Muscle layer of duodenum (tissue), 2 donors: ENCODE results near the gene ACTMAP.
"Not testable (repeated sequence)": the region's sequence is repeated elsewhere in the genome, so short reads cannot be mapped to it uniquely, and the experiment has no call there.

Experiments used
- H3K27ac ChIP-seq: one replicate; pipeline ENCODE4 v1.7.0; 2013; ENCODE audit warnings: mild to moderate bottlenecking, low read length
- H3K27me3 ChIP-seq: one replicate; pipeline ENCODE4 v1.7.0; 2013; ENCODE audit warnings: low read depth, mild to moderate bottlenecking, control low read depth, low read length
- H3K36me3 ChIP-seq, 2 donors: one replicate each; pipeline ENCODE4 v1.7.0; 2013; ENCODE audit warnings: low read length in 2 of 2, control low read depth in 1 of 2, mild to moderate bottlenecking in 1 of 2; ENCODE audit not compliant: insufficient read depth in 2 of 2, control insufficient read depth in 1 of 2
- H3K4me1 ChIP-seq, 2 donors: one replicate each; pipeline ENCODE4 v1.7.0; 2013; ENCODE audit warnings: low read length in 2 of 2, mild to moderate bottlenecking in 2 of 2, control low read depth in 1 of 2, moderate library complexity in 1 of 2; ENCODE audit not compliant: insufficient read depth in 2 of 2, control insufficient read depth in 1 of 2
- H3K4me3 ChIP-seq, 2 donors: one replicate each; pipeline ENCODE4 v1.7.0; 2013; ENCODE audit warnings: low read length in 2 of 2, low read depth in 1 of 2, mild to moderate bottlenecking in 1 of 2
- H3K9me3 ChIP-seq, 2 donors: one replicate each; pipeline ENCODE4 v1.7.0; 2013; ENCODE audit warnings: low read length in 2 of 2, control low read depth in 1 of 2, mild to moderate bottlenecking in 1 of 2; ENCODE audit not compliant: control insufficient read depth in 1 of 2
- donor health status: healthy.

ACTMAP gene

GRCh38 chr19:40771101-40771862 is 21.0 kb upstream of the ACTMAP start:
- not testable (repeated sequence) for H3K27me3 ChIP-seq, H3K4me3 ChIP-seq, H3K9me3 ChIP-seq, H3K27ac ChIP-seq, H3K36me3 ChIP-seq, H3K4me1 ChIP-seq

GRCh38 chr19:40768869-40769268 is 18.6 kb upstream of the ACTMAP start:
- Histone ChIP-seq H3K27ac (no peak overlapping the region), H3K36me3 (peaks cover 21 to 24% of the 10 kb centered on the region in 2 donors), H3K27me3 (no peaks in the 10 kb centered on the region), H3K4me1 (no peaks in the 10 kb centered on the region), H3K9me3 (peaks cover 0 to 3% of the 10 kb centered on the region in 2 donors), H3K4me3 (no peak overlapping the region)

- not testable (repeated sequence) for H3K4me3 ChIP-seq, H3K9me3 ChIP-seq, H3K27me3 ChIP-seq, H3K27ac ChIP-seq, H3K4me1 ChIP-seq
- peaks cover 42 to 48% of the 10 kb centered on the region in 2 donors for H3K36me3 ChIP-seq
These were observed 16.1 kb upstream of the ACTMAP start for GRCh38 chr19:40766385-40766784.

GRCh38 chr19:40763963-40764362 is 13.7 kb upstream of the ACTMAP start:
- Histone ChIP-seq H3K27me3 (no peaks in the 10 kb centered on the region), H3K9me3 (no peaks in the 10 kb centered on the region), H3K4me3 (no peak overlapping the region), H3K4me1 (no peaks in the 10 kb centered on the region), H3K27ac (no peak overlapping the region), H3K36me3 (peaks cover 61 to 66% of the 10 kb centered on the region in 2 donors)

GRCh38 chr19:40763526-40763925 is 13.2 kb upstream of the ACTMAP start:
- Histone ChIP-seq H3K9me3 (no peaks in the 10 kb centered on the region), H3K4me3 (no peak overlapping the region), H3K4me1 (no peaks in the 10 kb centered on the region), H3K36me3 (peaks cover 63 to 68% of the 10 kb centered on the region in 2 donors), H3K27ac (no peak overlapping the region), H3K27me3 (no peaks in the 10 kb centered on the region)

GRCh38 chr19:40762754-40763470 is 12.6 kb upstream of the ACTMAP start:
- H3K4me3 ChIP-seq = no peak overlapping the region
- no peaks in the 10 kb centered on the region for H3K9me3 ChIP-seq
- H3K27me3 ChIP-seq = no peaks in the 10 kb centered on the region
- no peaks in the 10 kb centered on the region for H3K4me1 ChIP-seq
- no peak overlapping the region for H3K27ac ChIP-seq
- H3K36me3 ChIP-seq = peaks cover 69 to 74% of the 10 kb centered on the region in 2 donors

GRCh38 chr19:40759352-40759751 is 9.1 kb upstream of the ACTMAP start:
- Histone ChIP-seq H3K9me3 (no peaks in the 10 kb centered on the region), H3K27me3 (no peaks in the 10 kb centered on the region), H3K4me1 (peaks cover 4 to 24% of the 10 kb centered on the region in 2 donors), H3K36me3 (peaks cover 70 to 74% of the 10 kb centered on the region in 2 donors), H3K4me3 (no peak overlapping the region), H3K27ac (no peak overlapping the region)

GRCh38 chr19:40758491-40758890 is 8.2 kb upstream of the ACTMAP start:
- Histone ChIP-seq H3K27ac (no peak overlapping the region), H3K4me3 (no peak overlapping the region), H3K4me1 (peaks cover 4 to 29% of the 10 kb centered on the region in 2 donors), H3K36me3 (peaks cover 61 to 65% of the 10 kb centered on the region in 2 donors), H3K27me3 (no peaks in the 10 kb centered on the region), H3K9me3 (no peaks in the 10 kb centered on the region)

GRCh38 chr19:40756502-40757110 is 6.3 kb upstream of the ACTMAP start:
- H3K27ac ChIP-seq = no peak overlapping the region
- no peak overlapping the region for H3K4me3 ChIP-seq
- H3K27me3 ChIP-seq = no peaks in the 10 kb centered on the region
- H3K9me3 ChIP-seq = no peaks in the 10 kb centered on the region
- H3K36me3 ChIP-seq = peaks cover 46% of the 10 kb centered on the region in 2 donors
- H3K4me1 ChIP-seq = peaks cover 4 to 39% of the 10 kb centered on the region in 2 donors

GRCh38 chr19:40755791-40756190 is 5.5 kb upstream of the ACTMAP start:
- H3K36me3 ChIP-seq = peaks cover 40 to 46% of the 10 kb centered on the region in 2 donors
- peak overlapping the region in 1 of 2 donors; percentile 7 for H3K4me3 ChIP-seq
- H3K9me3 ChIP-seq = no peaks in the 10 kb centered on the region
- H3K27me3 ChIP-seq = no peaks in the 10 kb centered on the region
- H3K4me1 ChIP-seq = peaks cover 4 to 39% of the 10 kb centered on the region in 2 donors
- no peak overlapping the region for H3K27ac ChIP-seq

- H3K4me3 ChIP-seq = peak overlapping the region in 1 of 2 donors; percentile 7
- no peaks in the 10 kb centered on the region for H3K9me3 ChIP-seq
- no peak overlapping the region for H3K27ac ChIP-seq
- peaks cover 4 to 39% of the 10 kb centered on the region in 2 donors for H3K4me1 ChIP-seq
- no peaks in the 10 kb centered on the region for H3K27me3 ChIP-seq
- H3K36me3 ChIP-seq = peaks cover 34 to 41% of the 10 kb centered on the region in 2 donors
These were observed 5.0 kb upstream of the ACTMAP start for GRCh38 chr19:40755248-40755624.
